ENCODE data around the gene MXRA8. TPM values are rescaled to one million over a fixed set of nuclear protein-coding genes. Genes with fewer than 3 reads are reported as not detected.

MXRA8 gene
- total RNA-seq, 2 donors from 2014 or later: 23.3 to 48.5 TPM

GRCh38 chr1:1348420-1349255, 9.7 kb downstream of the MXRA8 start:
- peak; percentile 54 to 67 (median 60) for DNase-seq
- intact Hi-C loops (cut with DNase I): no loop called here
- peak; percentile 47 for ATAC-seq

GRCh38 chr1:1347663-1348419, 10.5 kb downstream of the MXRA8 start:
- no peaks in the 10 kb centered on the region for H3K36me3 ChIP-seq (replicated peaks in 1 of 2; ENCODE audit: insufficient read depth in 1 of 2, low read depth in 2 of 2)
- peak; percentile 59 to 81 (median 75) for DNase-seq
- TF ChIP-seq CTCF (IDR thresholded peaks at IDR 0.05) (no peak), POLR2A (IDR thresholded peaks at IDR 0.05) (peak; percentile 45 to 69 (median 58))
- peak overlapping the region; percentile 2 to 56 for H3K4me3 ChIP-seq
- H3K4me1 ChIP-seq: peaks cover 46% of the 10 kb centered on the region
- H3K27me3 ChIP-seq: peaks cover 0 to 7% of the 10 kb centered on the region in 2 donors
- intact Hi-C loops (cut with DNase I): no loop called here
- peak overlapping the region; percentile 67 to 88 (median 82) for H3K27ac ChIP-seq
- peak; percentile 40 for ATAC-seq
- H3K9me3 ChIP-seq: no peaks in the 10 kb centered on the region
- 17% methylated on average over 7 to 26 of the region's 26 CpGs for WGBS, 2 donors

More at GRCh38 chr1:1348420-1349255, 9.7 kb downstream of the MXRA8 start:
- peak overlapping the region; percentile 2 to 56 for H3K4me3 ChIP-seq
- TF ChIP-seq POLR2A (IDR thresholded peaks at IDR 0.05) (no peak), CTCF (IDR thresholded peaks at IDR 0.05) (no peak)
- H3K27me3 ChIP-seq: peaks cover 0 to 13% of the 10 kb centered on the region in 2 donors
- peaks cover 54% of the 10 kb centered on the region for H3K4me1 ChIP-seq
- H3K9me3 ChIP-seq: no peaks in the 10 kb centered on the region
- no peaks in the 10 kb centered on the region for H3K36me3 ChIP-seq (replicated peaks in 1 of 2; ENCODE audit: insufficient read depth in 1 of 2, low read depth in 2 of 2)
- 0% methylated on average over 82 of the region's 109 CpGs; no CpG with 5 or more reads in 1 of the 2 donors for WGBS, 2 donors
- H3K27ac ChIP-seq: peak overlapping the region; percentile 67 to 88 (median 82)

GRCh38 chr1:1347026-1347595, 11.2 kb downstream of the MXRA8 start:
- H3K27ac ChIP-seq: peak overlapping the region; percentile 67 to 88 (median 82)
- no peak for TF ChIP-seq POLR2A (IDR thresholded peaks at IDR 0.05)
- no peak for TF ChIP-seq CTCF (IDR thresholded peaks at IDR 0.05)
- no peaks in the 10 kb centered on the region for H3K9me3 ChIP-seq
- WGBS, 2 donors: 17 to 45% methylated on average over 1 to 10 of the region's 10 CpGs
- no peak overlapping the region for H3K4me3 ChIP-seq
- intact Hi-C loops (cut with DNase I): no loop called here
- H3K4me1 ChIP-seq: peaks cover 45% of the 10 kb centered on the region
- no peaks in the 10 kb centered on the region for H3K36me3 ChIP-seq (replicated peaks in 1 of 2; ENCODE audit: insufficient read depth in 1 of 2, low read depth in 2 of 2)
- DNase-seq: no peak
- ATAC-seq: no peak
- no peaks in the 10 kb centered on the region for H3K27me3 ChIP-seq

GRCh38 chr1:1346501-1346890, 11.9 kb downstream of the MXRA8 start:
- Histone ChIP-seq H3K4me3 (no peak overlapping the region), H3K27ac (peak overlapping the region in 2 of 4 donors; percentile 67 to 79), H3K9me3 (no peaks in the 10 kb centered on the region), H3K36me3 (replicated peaks in 1 of 2; ENCODE audit: insufficient read depth in 1 of 2, low read depth in 2 of 2) (peaks cover 0 to under 1% of the 10 kb centered on the region in 2 donors), H3K4me1 (peaks cover 45% of the 10 kb centered on the region), H3K27me3 (no peaks in the 10 kb centered on the region)
- WGBS, 2 donors: 77 to 100% methylated on average over 1 to 10 of the region's 10 CpGs
- ATAC-seq (no peak), DNase-seq (no peak)
- intact Hi-C loops (cut with DNase I): no loop called here
- TF ChIP-seq CTCF (IDR thresholded peaks at IDR 0.05) (no peak), POLR2A (IDR thresholded peaks at IDR 0.05) (no peak)
